Mammary epithelial cell (primary cell): ENCODE results near the gene UBE2D3.

Experiments
- EZH2 ChIP-seq: IDR thresholded peaks from 2 replicates; pipeline ENCODE4 v1.6.1; 2012; ENCODE audit warnings: low read length, inconsistent platforms, borderline replicate concordance
- TF ChIP-seq, protein P1 (sequence below), 2 donors: IDR thresholded peaks in 1 of 2; conservative IDR thresholded peaks in 1 of 2; 2 replicates each; pipeline ENCODE4 v1.5.1; 2011 to 2012; ENCODE audit warnings: inconsistent platforms in 2 of 2, low read length in 2 of 2, mild to moderate bottlenecking in 2 of 2, control low read depth in 1 of 2, low read depth in 1 of 2; ENCODE audit not compliant: insufficient read depth in 1 of 2; ENCODE audit errors: extremely low read depth in 1 of 2

DNA sequence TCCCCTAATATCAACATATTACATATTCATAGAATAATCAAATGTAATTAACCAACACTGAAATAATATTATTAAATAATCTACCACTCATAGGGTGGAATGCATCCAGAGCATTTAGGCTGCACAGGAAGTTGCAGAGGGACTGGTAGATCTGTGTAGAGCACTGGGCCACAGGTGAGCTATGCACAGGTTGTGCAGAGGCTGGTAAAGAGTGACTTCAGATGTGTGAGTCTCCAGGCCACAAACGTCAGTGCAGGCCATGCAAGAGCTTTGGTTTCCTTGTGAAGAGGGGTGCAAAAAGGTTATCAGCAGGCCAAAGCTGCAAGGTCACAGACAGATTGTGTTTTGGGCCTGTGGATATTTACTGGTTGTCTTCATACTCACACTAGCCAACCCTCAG is 41.1 kb downstream of the UBE2D3 start:
- TF ChIP-seq, protein P1, sequence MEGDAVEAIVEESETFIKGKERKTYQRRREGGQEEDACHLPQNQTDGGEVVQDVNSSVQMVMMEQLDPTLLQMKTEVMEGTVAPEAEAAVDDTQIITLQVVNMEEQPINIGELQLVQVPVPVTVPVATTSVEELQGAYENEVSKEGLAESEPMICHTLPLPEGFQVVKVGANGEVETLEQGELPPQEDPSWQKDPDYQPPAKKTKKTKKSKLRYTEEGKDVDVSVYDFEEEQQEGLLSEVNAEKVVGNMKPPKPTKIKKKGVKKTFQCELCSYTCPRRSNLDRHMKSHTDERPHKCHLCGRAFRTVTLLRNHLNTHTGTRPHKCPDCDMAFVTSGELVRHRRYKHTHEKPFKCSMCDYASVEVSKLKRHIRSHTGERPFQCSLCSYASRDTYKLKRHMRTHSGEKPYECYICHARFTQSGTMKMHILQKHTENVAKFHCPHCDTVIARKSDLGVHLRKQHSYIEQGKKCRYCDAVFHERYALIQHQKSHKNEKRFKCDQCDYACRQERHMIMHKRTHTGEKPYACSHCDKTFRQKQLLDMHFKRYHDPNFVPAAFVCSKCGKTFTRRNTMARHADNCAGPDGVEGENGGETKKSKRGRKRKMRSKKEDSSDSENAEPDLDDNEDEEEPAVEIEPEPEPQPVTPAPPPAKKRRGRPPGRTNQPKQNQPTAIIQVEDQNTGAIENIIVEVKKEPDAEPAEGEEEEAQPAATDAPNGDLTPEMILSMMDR (conservative IDR thresholded peaks at IDR 0.05 in 1 of 2, IDR thresholded peaks at IDR 0.05 in 1 of 2; ENCODE audit: extremely low read depth in 1 of 2, insufficient read depth in 1 of 2, low read depth in 1 of 2, low read length in 2 of 2): no peak
- TF ChIP-seq EZH2: no peak
